Left hindlimb (tissue), 1 donor: ENCODE measurements around the gene PSMD12.
"Not testable (repeated sequence)": the region's sequence is repeated elsewhere in the genome, so short reads cannot be mapped to it uniquely, and the experiment has no call there.

Source experiments
- DNase-seq: peaks from one replicate; pipeline ENCODE4 v3.0.0-alpha.2; 2018

PSMD12 gene

DNA sequence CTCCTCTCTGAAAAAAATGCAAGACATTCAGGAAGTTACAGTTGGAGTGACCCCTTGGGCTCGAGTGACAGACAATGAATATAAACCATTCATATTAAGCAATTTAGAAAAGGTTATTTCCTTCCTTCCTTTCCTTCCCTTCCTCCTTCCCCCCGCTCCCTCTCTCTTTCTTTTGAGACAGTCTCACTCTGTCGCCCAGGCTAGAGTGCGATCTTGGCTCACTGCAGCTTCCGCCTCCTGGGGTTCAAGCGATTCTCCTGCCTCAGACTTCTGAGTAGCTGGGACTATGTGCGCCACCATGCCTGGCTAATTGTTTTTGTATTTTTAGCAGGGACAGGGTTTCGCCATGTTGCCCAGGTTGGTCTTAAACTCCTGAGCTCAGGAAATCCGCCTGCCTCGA, 13.2 kb downstream of the PSMD12 start:
- no peak for DNase-seq

DNA sequence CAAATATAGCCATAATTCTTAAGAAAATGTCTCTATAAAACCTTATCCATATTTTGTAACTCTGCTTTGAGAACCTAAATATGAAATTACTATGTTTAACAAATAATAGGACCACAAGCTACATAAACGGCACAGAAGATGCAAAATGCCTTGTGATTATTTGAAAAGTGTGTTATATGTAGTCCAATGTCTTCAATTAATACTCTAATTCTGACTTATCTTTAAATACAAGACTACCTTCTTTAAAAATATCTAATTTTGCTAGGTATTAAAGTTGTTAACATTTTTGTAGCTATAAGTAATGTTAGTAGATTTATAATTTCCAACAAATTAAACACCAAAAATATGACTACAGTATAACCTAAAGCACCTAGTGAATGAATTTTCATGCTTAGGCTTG, 17.0 kb downstream of the PSMD12 start:
- no peak for DNase-seq

DNA sequence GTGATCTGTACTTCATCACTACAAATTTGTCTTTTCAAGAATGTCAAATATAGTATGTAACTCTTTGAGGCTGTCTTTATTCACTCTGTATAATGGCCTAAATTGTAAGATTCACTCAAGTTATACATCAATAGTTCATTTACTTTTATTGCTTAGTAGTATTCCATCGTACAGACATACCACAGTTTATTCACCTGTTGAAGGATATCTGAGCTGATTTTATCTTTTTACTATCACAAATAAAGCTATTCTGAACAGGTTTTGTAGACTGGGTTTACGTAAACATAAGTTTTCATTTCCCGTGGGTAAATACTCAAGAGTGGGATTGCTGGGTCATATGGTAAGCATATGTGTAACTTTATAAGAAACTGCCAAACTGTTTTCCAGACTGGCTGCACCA, 18.6 kb downstream of the PSMD12 start:
- DNase-seq, result no peak

DNA sequence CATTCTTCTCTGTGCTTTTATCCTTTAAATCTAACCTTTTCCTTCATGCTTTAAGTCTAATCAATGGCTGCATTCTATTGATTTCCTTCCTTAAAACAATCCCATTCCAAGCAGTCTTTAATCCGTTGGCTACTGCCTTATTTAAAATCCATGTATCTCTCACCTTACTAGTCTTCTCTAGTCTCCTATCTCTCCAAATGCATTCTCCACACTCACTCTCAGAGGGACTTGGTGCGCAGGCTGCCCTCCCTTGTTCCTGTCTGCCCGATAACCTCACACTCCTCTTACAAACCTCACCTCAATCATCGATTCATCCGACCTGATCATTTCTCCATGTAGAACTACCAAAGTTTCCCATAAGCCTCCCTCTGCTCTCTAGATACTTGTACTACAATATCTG, 23.1 kb downstream of the PSMD12 start:
- DNase-seq, result no peak

DNA sequence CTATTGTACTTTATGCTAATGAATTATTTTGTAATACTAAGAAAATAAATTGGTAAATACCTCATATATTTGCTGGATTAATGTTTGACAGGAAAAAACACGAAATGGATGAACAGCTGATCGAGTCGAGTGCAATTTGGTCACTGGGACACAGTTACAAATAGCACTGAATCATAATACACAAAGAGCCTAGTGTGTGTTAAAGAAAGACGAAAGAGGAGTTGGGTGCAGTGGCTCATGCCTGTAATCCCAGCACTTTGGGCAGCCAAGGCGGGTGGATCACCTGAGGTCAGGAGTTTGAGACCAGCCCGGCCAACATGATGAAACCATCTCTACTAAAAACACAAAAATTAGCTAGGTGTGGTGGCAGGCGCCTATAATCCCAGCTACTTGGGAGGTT, 28.0 kb downstream of the PSMD12 start:
- not testable (repeated sequence) for DNase-seq

DNA sequence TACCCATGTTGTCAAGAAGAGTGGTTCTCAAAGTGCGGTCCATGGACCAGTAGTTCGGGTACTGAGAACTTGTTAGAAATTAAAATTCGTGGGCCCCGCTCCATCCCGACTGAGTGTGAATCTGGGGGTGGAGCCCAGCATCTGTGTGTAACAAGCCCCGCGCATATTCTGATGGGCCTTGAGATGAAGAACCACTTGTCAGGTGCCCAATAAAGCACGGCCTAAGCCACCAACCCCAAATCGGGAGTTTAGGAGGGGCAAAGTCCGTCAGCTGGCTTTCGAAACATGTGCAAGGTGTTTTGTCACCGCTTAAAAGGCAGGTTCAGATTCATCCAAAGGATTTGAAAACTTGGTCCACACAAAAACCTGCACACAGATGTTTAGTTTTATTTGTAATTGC, 29.5 kb downstream of the PSMD12 start:
- DNase-seq, result no peak

GRCh38 chr17:67335245-67335835, 31.0 kb downstream of the PSMD12 start:
- DNase-seq, result no peak

- not testable (repeated sequence) for DNase-seq
These were observed 34.2 kb downstream of the PSMD12 start for GRCh38 chr17:67332162-67332508.

DNA sequence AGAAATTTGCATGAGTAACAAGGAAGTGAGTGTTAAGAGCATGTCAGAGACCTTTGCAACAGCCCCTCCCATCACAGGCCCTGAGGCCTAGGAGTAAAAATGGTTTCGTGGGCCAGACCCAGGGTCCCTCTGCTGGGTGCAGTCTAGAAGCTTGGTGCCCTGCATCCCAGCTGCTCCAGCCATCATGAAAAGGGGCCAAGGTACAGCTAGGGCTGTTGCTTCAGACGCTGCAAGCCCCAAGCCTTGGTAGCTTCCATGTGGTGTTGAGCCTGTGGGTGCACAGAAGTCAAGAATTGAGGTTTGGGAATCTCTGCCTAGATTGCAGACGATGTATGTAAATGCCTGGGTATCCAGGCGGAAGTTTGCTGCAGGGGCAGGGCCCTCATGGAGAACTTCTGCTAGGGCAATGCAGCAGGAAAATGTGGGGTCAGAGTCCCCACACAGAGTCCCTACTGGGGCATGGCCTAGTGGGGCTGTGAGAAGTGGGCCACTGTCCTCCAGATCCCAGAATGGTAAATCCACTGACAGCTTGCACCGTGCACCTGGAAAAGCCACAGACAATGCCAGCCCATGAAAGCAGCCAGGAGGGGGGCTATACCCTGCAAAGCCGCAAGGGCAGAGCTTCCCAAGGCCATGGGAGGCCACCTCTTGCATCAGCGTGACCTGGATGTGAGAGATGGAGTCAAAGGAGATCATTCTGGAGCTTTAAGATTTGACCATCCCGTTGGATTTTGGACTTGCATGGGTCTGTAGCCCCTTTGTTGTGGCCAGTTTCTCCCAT, 34.8 kb downstream of the PSMD12 start:
- DNase-seq, result not testable (repeated sequence)

DNA sequence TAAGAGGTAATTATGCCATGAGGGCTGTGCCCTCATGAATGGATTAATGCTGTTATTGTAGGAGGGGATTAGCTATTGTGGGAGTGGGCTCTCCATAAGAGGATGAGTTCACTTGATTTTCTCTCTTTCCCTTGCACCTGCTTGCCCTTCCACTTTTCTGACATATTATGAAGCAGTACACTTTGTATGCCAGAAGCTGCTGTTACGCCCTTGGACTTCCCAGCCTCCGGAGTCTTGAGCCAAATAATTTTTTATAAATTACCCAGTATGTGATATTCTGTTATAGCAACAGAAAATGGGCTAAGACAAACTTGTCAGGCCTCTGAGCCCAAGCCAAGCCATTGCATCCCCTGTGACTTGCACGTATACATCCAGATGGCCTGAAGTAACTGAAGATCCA, 38.4 kb downstream of the PSMD12 start:
- no peak for DNase-seq

DNA sequence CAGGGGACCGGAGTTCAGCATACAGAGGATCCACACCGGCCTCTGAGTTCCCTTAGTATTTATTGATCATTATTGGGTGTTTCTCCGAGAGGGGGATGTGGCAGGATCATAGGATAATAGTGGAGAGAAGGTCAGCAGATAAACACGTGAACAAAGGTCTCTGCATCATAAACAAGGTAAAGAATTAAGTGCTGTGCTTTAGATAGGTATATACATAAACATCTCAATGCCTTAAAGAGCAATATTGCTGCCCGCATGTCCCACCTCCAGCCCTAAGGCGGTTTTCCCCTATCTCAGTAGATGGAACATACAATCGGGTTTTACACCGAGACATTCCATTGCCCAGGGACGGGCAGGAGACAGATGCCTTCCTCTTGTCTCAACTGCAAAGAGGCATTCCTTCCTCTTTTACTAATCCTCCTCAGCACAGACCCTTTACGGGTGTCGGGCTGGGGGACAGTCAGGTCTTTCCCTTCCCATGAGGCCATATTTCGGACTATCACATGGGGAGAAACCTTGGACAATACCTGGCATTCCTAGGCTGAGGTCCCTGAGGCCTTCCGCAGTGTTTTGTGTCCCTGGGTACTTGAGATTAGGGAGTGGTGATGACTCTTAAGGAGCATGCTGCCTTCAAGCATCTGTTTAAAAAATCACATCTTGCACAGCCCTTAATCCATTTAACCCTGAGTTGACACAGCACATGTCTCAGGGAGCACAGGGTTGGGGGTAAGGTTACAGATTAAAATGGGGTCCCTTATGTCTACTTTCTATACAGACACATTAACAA, 39.2 kb downstream of the PSMD12 start:
- DNase-seq, result not testable (repeated sequence)

- no peak for DNase-seq
These were observed 39.9 kb downstream of the PSMD12 start for GRCh38 chr17:67326440-67326839.

- no peak for DNase-seq
These were observed 42.0 kb downstream of the PSMD12 start for GRCh38 chr17:67324330-67324729.

- DNase-seq, result no peak
These were observed 42.9 kb downstream of the PSMD12 start for GRCh38 chr17:67323445-67323844.

GRCh38 chr17:67322042-67322787, 44.2 kb downstream of the PSMD12 start:
- DNase-seq, result no peak

DNA sequence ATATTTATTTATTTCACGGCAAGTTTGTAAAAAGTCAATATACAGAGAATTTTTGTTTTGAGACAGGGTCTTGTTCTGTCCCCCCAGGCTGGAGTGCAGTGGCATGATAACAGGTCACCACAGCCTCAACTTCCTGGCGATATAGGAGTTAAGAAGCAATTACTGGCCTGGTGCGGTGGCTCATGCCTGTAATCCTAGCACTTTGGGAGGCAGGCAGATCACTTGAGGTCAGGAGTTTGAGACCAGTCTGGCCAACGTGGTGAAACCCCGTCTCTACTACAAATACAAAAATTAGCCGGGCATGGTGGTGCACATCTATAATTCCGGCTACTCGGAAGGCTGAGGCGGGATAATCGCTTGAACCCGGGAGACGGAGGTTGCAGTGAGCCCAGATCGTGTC, 44.9 kb downstream of the PSMD12 start:
- not testable (repeated sequence) for DNase-seq

DNA sequence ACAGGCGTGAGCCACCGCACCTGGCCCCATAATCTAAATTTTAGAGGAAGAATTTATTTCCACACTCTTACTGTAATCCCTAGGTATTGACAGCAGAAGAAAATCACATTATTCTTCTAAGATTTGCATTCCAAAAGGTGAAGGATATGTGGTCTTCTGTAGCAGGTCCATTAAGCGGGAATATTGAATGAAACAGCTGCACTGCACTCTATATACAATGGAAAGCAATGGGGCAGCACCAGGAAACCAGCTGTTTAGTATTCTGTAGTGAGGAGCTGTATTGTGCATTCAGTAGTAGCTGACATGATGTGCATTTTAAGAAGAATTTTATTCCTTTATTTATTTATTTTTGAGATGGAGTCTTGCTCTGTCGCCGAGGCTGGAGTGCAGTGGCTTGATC, 49.6 kb downstream of the PSMD12 start:
- no peak for DNase-seq

DNA sequence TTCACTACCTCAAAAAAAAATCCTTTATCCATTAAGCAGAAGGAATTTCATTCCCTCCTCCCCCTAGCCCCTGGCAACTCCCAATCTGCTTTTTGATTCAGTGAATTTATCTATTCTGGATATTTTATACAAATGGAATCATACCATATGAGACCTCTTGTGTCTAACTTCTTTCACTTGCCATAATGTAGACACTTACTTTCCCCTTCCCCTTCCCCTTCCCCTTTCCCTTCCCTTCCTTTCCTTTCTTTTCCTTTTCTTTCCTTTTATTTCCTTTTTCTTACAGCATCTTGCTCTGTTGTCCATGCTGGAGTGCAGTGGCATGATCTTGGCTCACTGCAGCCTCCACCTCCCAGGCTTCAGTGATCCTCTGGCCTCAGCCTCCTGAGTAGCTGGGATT, 50.5 kb downstream of the PSMD12 start:
- DNase-seq, result no peak

- DNase-seq, result no peak
These were observed 54.1 kb downstream of the PSMD12 start for GRCh38 chr17:67312265-67312664.

- no peak for DNase-seq
These were observed 54.8 kb downstream of the PSMD12 start for GRCh38 chr17:67311575-67311974.

DNA sequence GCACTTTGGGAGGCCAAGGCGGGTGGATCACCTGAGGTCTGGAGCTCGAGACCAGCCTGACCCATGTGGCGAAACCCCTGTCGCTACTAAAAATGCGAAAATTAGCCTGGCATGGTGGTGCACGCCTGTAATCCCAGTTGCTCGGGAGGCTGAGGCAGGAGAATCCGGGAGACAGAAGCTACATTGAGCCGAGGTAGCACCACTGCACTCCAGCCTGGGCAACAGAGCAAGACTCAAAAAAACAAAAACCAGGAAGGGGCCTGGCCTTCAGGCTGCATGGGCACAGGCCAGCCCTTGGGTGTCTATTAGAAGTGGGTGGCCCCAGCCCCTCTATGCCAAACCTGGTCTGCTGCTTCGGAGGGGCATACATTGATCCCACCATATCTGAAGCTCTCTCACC, 56.0 kb downstream of the PSMD12 start:
- DNase-seq, result no peak

DNA sequence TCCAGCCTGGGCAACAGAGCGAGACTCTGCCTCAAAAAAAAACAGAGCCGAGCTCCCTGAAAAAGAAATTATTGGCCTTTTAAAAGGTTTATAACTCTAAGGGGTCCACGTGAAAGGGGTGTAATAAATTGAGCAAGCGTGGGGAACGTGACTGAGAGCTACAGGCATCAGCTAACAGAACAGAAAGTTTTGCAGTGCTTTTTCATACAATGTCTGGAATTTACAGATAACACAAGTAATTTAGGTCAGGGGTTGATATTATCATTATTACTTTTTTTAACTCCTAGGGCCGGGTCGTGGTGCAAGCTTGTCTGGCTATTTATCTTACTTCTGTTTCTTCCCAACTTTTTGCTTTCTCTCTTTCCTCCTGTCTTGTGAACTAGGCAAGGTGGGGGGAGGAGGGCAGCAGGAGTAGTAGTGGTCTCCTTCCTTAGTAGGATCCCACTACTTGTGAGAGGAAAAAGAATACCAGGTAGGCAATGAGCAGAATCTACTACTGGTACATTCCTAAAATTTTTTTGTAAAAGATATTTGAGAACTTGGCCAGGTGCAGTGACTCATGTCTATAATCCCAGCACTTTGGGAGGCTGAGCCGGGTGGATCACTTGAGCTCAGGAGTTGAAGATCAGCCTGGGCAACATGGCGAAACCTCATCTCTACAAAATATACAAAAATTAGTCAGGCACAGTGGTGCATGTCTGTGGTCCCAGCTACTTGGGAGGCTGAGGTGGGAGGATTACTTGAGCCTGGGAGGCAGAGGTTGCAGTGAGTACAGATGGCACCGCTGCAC, 60.7 kb downstream of the PSMD12 start:
- DNase-seq, result not testable (repeated sequence)
